ENCODE data around the gene GRN.
"Not testable (repeated sequence)": the region's sequence is repeated elsewhere in the genome, so short reads cannot be mapped to it uniquely, and the experiment has no call there.

DNA sequence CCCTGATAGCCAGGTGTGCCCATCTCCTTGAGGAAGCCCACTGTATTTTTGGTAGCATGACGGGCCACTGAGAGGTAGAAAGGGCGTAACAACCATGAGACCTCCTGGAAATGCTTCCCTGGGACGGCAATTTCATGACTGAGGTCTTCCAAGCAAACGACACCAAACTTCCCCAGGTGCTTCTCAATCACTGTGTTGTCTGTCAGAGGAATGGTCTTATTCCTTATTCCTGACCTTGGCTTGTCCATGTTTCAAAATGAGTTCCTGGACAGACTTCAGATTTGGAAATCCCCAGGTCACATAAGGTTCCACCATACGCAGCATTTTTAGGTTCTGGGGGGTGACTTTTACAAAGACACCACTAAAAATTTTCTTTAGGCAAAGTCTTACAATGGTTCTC lies 19.9 kb downstream of the GRN start:
- TF ChIP-seq, protein P1, sequence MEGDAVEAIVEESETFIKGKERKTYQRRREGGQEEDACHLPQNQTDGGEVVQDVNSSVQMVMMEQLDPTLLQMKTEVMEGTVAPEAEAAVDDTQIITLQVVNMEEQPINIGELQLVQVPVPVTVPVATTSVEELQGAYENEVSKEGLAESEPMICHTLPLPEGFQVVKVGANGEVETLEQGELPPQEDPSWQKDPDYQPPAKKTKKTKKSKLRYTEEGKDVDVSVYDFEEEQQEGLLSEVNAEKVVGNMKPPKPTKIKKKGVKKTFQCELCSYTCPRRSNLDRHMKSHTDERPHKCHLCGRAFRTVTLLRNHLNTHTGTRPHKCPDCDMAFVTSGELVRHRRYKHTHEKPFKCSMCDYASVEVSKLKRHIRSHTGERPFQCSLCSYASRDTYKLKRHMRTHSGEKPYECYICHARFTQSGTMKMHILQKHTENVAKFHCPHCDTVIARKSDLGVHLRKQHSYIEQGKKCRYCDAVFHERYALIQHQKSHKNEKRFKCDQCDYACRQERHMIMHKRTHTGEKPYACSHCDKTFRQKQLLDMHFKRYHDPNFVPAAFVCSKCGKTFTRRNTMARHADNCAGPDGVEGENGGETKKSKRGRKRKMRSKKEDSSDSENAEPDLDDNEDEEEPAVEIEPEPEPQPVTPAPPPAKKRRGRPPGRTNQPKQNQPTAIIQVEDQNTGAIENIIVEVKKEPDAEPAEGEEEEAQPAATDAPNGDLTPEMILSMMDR (IDR thresholded peaks at IDR 0.05): not testable (repeated sequence)
- TF ChIP-seq POLR2AphosphoS5, POLR2A (IDR thresholded peaks at IDR 0.05): not testable (repeated sequence)
